Activated T-helper 1 cell treated with anti-CD3 and anti-CD28 coated beads, Interleukin-2, amount 50 U/mL, for 16 hours (primary cell): ENCODE data around the gene FOXP4.

Experiments used
- DNase-seq, 2 donors: peaks; one replicate each; pipeline ENCODE4 v3.0.0-alpha.2; 2020; ENCODE audit warnings: low read depth in 1 of 2, low spot score in 1 of 2

Gene FOXP4

DNA sequence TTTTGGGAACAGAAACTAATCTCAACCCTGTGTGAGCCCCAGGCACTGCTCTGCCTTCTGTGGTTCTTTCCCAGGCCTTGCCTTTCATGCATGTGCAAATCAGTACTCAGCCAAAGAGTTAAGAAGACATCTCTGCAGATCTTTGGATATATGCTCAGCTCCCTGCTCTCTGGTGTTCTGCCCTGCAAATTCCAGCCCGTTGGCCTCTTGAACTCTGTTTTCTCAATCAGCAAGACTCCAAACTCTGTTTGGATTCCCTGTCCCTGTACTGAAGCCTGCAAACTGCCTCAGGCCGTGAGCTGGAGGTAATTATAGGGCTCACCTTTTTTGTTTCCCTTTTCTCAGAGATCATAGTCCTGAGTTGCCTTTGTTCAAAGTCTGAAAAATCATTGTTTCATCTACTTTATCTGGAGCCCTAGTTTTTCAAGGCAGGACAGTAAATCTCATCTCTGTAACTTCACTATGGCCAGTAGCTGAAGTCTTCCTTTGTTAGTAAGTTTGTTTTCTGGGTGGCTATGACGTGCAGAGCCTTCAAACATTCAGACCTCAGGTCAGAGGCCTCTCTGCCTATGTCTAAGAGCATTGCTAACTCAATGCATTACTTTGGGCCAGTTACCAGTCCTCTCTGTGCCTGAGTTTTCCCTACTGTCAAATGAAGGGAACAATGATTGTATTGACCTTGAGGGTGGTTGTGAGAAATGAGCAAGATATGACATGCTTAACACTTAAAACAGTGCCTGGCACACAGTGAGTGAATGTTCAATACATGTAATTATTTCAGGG is 76.2 kb downstream of the FOXP4 start:
- DNase-seq = no peak

GRCh38 chr6:41623330-41623729 is 77.1 kb downstream of the FOXP4 start:
- DNase-seq = no peak

DNA sequence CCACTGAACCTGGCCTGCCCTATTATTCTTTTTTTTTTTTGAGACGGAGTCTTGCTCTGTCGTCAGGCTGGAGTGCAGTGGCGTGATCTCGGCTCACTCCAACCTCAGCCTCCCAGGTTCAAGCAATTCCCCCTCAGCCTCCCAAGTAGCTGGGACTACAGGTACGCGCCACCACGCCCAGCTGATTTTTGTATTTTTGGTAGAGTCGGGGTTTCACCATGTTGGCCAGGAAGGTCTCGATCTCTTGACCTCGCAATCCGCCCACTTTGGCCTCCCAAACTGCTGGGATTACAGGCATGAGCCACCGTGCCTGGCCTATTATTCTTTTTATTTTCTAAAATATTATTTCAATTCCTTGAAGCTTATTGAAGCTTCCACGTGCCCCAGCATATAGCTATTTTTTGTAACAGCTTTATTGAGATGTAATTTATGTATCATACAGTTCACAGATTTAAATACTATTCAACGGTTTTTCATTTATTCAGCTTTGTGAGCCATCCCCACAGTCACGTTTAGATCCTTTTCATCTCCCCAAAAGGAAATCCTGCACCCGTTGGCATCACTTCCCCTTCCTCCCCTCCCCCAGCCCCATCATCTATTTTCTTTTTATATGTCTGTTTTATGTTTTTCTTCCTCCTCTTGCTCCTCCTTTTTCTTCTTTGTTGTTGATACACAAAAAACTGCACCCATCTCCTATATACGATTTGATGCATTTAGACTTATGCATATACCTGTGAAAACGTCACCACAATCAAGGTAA is 78.6 kb downstream of the FOXP4 start:
- no peak for DNase-seq

GRCh38 chr6:41625442-41625841 is 79.3 kb downstream of the FOXP4 start:
- no peak for DNase-seq

DNA sequence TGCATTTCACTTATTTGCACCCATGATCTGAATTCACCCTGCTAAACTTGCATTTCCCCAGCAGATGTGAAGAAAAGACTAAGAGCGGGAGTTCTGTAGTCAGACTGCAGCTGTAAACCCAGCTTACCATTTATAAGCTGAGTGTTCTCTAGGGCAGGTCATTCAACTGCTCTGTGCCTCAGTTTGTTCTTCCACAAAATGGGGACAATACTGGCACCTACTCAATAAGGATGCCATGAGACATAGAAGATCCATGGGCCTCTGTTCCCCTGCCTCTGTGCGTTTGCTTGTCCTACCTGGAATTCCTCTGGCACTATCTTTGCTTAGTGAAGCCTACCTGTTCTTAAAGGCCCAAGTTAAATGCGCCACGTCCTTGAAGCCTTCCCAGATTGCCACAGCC is 79.8 kb downstream of the FOXP4 start:
- DNase-seq = no peak

DNA sequence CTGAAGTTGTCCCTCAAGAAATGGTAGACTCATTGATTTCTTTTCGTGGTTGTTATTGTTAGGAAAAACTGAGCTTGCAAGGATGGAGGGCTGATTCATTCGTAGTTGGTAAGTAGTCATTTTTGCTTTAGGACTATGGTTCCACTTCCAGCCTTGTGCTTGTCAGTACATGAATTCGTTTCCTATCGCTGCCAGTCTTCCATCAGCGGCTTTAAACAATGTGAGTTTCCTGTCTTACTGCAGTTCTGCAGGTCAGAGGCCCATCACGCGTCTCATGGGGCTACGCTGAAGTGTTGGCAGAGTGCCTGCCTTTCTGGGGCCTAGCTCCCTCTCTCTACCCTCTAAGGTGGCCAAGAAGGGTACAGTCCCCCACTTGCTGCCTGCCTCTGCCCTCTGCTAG is 80.7 kb downstream of the FOXP4 start:
- DNase-seq = no peak

DNA sequence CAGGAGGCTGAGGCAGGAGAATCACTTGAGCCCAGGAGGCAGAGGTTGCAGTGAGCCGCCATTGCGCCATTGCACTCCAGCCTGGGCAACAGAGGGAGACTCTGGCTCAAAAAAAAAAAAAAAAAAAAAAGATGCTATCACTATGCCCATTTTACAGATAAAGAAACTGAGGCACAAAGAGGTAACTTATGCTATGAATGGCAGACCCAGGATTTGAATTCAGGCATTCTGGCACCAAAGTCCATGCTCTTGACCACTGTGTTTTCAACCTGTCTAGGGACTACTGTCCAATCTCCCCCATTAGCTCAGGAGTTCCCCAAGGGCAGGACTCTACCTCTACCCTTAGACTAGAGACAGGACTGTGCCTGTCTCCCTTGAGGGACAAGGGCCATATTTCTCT is 82.9 kb downstream of the FOXP4 start:
- DNase-seq = no peak

GRCh38 chr6:41630069-41630468 is 83.9 kb downstream of the FOXP4 start:
- DNase-seq = no peak

DNA sequence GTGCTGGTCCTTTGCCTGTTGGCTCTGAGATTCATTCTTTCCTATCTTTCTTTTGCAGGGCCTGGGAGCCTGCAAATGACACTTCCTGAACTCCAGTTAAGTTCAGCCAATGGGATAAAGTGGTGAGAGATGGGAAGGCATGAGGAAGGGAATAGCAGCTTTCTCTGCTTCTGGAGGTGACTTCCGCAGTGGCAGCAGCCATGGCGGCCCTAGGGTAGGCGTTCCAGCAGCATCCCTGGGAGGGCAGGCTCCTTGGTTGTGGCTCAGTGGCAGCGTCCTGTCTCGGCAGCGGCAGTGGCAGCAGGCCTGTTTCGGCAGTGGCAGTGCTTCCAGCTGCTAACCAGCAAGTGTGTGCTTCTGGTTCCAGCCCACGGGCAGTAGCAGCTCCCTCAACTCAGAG is 84.8 kb downstream of the FOXP4 start:
- DNase-seq = no peak

DNA sequence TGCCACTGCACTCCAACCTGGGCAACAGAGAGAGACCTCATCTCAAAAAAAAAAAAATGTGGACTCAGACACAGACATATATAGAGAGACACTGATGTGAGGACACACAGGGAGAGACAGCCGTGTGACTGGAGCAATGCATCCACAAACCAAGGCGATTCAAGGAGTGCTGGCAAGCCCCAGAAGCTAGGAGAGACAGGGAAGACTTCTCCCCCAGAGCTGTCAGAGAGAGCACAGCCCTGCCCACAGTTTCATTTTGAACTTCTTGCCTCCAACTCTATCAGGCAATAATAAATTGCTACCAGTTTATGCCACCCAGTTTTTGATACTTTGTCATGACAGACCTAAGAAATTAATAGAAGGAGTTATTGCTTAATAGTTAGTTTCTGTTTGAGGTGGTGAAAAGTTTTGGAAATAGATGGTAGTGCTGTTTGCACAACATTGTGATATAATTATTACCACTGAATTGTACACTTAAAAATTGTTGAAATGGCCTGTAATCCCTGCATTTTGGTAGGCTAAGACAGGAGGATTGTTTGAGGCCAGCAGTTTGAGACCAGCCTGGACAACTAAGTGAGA is 87.0 kb downstream of the FOXP4 start:
- DNase-seq = no peak

- no peak for DNase-seq
These were observed 88.5 kb downstream of the FOXP4 start for GRCh38 chr6:41634657-41635056.

DNA sequence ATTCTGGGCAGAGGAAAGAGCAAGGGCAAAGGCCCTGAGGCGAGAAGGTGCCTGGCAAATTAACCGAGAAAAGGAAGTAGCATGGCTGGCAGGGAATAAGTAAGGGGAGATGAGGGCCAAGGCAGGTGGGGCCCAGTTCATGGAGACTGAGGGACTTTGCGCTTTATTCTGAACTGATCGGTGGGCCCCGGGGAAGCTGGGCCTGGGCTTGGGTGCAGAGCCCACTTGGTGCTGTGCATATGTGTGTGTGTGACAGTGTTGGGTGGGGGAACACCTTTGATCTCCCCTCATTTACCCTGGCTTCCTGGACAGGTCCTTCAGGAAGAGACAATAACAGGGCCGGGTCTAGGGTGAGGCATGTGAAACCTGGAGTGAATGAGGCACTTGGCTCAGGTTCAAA is 89.2 kb downstream of the FOXP4 start:
- no peak for DNase-seq

- DNase-seq = no peak
These were observed 90.6 kb downstream of the FOXP4 start for GRCh38 chr6:41636833-41637193.

- DNase-seq = no peak
These were observed 91.2 kb downstream of the FOXP4 start for GRCh38 chr6:41637194-41638001.

DNA sequence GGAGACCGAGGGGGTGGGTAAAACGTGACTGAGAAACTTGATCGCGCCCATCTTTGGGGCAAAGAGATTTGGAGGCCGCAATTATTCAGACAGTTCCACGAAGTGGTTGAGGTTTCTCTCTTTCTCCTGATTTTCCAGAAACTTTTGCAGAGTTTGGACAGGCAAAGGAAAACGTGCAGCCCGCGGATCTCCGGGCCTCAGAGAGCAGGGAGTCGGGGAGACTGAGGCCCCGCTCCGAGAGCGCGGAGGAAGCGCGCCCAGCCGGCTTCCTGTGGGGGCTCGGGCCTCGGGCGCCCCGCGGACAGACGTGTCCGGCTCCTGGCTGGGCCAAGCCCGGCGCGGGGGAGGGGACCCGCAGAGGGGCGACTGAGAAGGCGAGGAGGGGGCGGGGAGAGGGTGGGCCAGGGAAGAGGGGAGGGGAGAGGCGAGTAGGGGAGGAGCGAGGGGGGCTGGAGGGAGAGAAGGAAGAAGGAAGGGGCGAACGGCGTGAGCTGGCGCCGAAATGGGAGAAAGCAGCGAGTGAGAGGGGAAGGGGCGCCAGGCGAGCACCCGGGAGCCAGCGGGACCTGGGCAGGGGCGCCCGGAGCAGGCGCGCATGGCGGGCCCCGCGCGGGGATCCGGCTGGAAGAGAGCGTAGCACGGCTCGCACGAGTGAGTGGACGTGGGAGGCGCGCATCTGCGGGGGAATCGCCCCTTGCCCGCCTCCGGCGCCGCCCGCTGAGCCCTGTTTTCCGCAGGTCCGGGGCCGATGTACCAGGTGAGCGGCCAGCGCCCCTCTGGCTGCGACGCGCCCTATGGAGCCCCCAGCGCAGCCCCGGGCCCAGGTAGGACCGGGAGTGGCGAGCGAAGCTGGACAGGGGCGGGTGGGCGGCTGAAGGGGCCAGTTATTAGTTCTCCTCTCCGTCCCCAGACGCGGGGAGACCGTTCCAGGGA is 92.1 kb downstream of the FOXP4 start, which contains the start of gene MDFI:
MDFI (plus strand) TSS at position 467 of the 933 bp plus-strand sequence; CDS start at position 749, 282 bp downstream.
- DNase-seq = no peak

- no peak for DNase-seq
These were observed 93.0 kb downstream of the FOXP4 start for GRCh38 chr6:41638935-41639808.

- DNase-seq = no peak
These were observed 93.7 kb downstream of the FOXP4 start for GRCh38 chr6:41639809-41640371.

- DNase-seq = no peak
These were observed 94.2 kb downstream of the FOXP4 start for GRCh38 chr6:41640426-41640825.

GRCh38 chr6:41641352-41641925 is 95.3 kb downstream of the FOXP4 start:
- DNase-seq = no peak
